ENCODE measurements around the gene OCRL.
A peak's percentile ranks its signal among the peaks of the same experiment; 100 is the strongest.

OCRL gene

GRCh38 chrX:129540068-129540653 is at the start of gene OCRL:
Gene OCRL (plus strand): TSS chrX:129540259. CDS start chrX:129540440, 181 bp downstream.
- peak; percentile 85 for DNase-seq (ENCODE audit: low spot score)

GRCh38 chrX:129490330-129490729 is 49.7 kb upstream of the OCRL start:
- no peak for DNase-seq (ENCODE audit: low spot score)

GRCh38 chrX:129493643-129494042 is 46.4 kb upstream of the OCRL start:
- DNase-seq (ENCODE audit: low spot score), result no peak

GRCh38 chrX:129494887-129495286 is 45.2 kb upstream of the OCRL start:
- DNase-seq (ENCODE audit: low spot score), result no peak

- no peak for DNase-seq (ENCODE audit: low spot score)
Measured at GRCh38 chrX:129495900-129496299, 44.2 kb upstream of the OCRL start.

DNA sequence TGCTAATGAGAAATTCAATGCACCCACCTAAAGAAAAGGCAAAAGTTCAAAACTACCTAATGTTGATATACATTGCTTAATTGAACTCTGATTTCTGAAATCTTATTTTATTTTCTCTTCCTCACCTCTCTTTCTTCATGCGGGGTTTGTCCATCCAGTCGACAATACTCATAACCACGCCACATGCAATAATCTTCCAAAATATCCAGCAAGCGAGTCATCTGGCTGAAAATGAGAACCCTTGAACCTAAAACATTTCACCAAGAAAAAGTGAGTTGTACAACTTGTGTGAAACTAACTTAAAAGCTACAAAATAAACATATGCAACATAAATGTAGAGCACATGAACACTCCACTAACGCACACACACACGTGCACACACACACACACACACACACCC is 43.4 kb upstream of the OCRL start:
- no peak for DNase-seq (ENCODE audit: low spot score)

- DNase-seq (ENCODE audit: low spot score), result no peak
Measured at GRCh38 chrX:129497146-129497843, 42.8 kb upstream of the OCRL start.

- DNase-seq (ENCODE audit: low spot score), result no peak
Measured at GRCh38 chrX:129510331-129510730, 29.7 kb upstream of the OCRL start.

DNA sequence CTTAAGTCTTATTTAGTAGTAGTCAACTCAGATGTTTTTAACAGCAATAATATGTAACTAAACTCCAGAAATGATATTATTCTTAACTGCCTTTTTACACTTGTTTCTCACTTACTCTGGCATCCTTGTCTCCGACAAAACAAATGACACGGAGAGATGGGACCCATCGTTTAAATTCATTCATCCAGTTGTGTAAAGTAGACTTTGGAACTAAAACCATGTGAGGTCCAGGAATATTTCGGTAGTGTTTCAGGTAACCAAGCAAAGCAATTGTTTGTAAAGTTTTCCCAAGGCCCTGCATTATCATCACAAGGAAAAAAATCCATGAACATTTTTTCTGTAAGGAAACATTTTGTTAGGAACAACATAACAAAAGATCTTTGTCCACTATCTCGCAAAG is 28.4 kb upstream of the OCRL start:
- DNase-seq (ENCODE audit: low spot score), result no peak

DNA sequence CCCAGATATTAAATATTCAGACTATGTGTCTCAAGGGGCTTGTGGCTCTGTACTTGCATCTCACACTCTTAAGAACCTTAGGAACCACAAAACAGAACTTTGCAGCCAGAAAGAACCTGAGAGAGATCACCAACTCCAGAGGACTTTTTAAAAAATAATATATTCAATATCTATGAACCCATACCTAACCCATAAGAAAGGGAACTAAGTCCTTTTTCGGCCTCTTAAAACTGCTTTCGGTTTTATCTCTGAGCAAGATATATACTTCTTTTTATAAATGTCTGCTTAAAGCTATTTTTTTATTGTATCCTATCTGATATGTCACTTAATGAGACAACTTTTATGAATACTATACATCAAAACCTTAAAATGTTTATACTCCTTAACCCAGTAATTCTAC is 27.6 kb upstream of the OCRL start:
- DNase-seq (ENCODE audit: low spot score), result no peak

DNA sequence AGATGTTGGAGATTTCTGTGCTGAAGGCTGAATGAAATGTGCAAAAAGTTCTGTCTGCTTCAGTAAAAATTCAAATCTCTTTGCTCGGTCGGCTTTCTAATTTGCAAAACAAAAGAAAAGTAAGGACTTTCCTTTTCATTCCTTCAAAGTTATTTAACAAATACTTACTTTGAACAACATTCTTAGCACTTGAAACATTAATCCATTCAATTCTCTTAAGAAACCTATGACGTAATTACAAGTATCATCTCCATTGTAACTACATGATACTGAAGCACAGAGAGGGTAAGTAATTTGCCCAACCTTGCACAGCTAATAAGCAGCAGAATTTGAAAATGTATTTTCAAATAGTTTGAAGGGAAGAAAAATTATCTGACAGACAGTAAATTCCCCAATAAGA is 23.7 kb upstream of the OCRL start:
- no peak for DNase-seq (ENCODE audit: low spot score)

GRCh38 chrX:129520151-129520550 is 19.9 kb upstream of the OCRL start:
- DNase-seq (ENCODE audit: low spot score), result no peak

GRCh38 chrX:129522184-129523078 is 17.6 kb upstream of the OCRL start:
- peak; percentile 75 for DNase-seq (ENCODE audit: low spot score)

DNA sequence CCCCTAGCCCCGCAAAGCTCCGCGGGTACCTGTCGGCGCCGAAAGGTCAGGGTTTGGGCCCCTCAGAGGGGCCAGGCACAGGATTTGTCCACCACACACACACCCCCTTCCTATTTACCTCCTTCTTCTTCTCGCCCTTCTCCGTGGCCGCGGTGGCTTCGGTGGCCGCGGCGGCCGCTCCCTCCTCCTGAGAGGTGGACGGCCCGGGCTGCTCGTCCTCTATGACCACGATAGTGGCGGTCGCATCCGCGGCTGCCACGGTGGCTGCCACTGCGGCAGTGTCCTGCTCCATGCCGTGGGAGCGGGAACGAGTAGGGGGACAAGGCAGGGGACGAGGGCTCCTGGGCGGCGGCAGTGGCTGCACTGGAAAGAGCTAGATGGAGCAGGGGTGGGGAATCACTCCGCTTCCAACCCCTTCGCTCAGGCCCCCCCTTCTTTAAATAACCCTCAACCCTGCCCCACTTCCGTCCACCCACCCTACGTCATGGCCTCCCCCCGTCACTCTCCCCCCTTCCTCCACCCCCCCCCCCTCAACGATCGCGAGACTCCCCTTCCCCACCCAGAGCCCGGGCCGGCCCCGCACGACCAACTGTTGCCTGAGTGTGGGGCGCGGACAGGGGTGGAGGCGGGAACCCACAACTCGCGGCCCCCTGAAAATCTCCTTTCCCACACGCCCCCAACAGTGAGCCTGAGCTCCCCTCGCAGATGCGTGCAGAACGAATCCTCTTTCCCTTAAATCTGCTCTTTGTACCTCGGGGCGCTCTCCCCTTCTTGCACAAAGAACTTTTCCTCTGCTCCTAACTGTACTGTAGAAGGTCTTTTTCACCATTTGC is 16.8 kb upstream of the OCRL start, which contains the start of gene SMARCA1:
TSS of gene SMARCA1 (minus strand) at position 412 of the 833 bp plus-strand sequence. CDS start at position 292, 120 bp downstream.
- peak; percentile 80 for DNase-seq (ENCODE audit: low spot score)

DNA sequence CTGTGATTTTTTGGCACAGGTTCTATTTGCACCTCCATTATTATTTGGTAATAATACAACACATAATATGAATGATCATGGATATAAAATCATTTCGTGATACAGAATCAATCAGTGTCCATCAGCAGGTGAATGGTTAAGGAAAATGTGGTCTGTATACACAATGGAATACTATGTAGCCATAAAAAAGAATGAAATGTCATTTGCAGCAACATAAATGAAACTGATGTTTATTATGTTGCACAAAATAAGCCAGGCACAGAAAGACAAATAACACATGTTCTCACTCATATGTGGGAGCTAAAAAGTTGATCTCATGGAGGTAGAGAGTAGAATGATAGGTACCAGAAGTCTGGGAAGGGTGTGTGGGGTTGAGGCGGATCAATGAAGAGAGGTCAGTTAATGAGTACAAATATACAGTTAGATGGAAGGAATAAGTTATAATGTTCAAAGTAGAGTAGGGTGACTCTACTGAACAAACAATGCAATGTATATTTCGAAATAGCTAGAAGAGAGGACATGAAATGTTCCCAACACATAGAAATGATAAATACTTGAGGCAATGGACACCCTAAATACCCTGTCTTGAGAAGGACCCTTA is 15.7 kb upstream of the OCRL start:
- no peak for DNase-seq (ENCODE audit: low spot score)

DNA sequence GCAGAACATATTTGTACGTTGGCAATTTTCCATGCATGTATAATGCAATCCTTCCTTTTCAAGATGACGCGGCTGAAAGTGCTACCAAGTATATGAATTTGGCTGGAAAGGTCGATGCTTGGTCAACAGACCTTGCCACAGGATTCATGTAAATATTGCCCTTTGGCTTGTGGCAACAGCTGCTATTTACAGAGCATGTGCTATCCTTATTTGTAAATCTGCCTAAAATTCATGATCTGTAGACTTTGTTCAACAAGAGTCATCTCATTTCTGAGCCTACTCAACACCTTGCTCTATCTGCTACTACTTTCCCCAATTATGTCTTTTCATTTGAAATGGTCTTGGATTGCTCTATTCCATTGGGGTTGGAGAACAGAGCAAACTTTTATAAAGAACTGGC is 14.9 kb upstream of the OCRL start:
- DNase-seq (ENCODE audit: low spot score), result no peak

- DNase-seq (ENCODE audit: low spot score), result no peak
Measured at GRCh38 chrX:129525896-129526295, 14.2 kb upstream of the OCRL start.

DNA sequence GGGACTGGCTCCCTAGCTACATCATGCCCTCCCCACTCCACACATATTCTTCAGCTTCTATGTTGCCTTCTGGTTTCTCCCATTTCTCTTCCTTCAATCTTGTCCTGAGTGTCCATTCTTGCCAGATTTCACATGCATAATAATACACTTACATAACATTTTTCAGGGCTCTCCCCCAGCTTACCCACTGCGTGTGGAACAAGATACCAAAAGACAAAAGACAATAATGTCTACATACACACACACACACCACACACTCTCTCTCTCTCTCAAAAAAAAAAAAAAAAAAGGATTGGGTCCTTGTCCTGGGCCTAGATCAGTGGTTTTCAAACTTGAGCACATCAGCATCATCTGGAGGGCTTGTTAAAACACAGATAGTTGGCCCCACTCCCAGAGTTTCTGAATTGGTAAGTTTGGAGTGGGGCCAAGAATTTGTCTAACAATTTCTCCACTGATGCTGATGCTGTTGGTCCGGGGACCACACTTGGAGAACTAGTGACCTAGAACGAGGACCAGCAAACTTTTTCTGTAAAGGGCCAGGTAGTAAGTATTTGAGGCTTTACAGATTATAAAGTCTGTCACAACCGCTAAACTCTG is 10.3 kb upstream of the OCRL start:
- no peak for DNase-seq (ENCODE audit: low spot score)

- no peak for DNase-seq (ENCODE audit: low spot score)
Measured at GRCh38 chrX:129530410-129530809, 9.6 kb upstream of the OCRL start.

GRCh38 chrX:129531132-129531531 is 8.9 kb upstream of the OCRL start:
- DNase-seq (ENCODE audit: low spot score), result no peak

Measured in D341Med (cell line).